Parathyroid adenoma (tissue), 2 donors: ENCODE measurements around the gene SLC30A1.

Source experiments
- H2AFZ ChIP-seq: fragments of 300-600 bp; sonication (generic); one replicate; pipeline ENCODE4 v1.7.0; 2017; ENCODE audit warnings: antibody characterized with exemption, mild to moderate bottlenecking
- H3K27ac ChIP-seq: fragments of 300-600 bp; sonication (generic); one replicate; pipeline ENCODE4 v1.7.0; 2017
- H3K27me3 ChIP-seq: fragments of 300-600 bp; sonication (generic); one replicate; pipeline ENCODE4 v1.7.0; 2017; ENCODE audit warnings: low read length; ENCODE audit not compliant: control insufficient read depth, insufficient read depth
- H3K36me3 ChIP-seq: fragments of 300-600 bp; sonication (generic); one replicate; pipeline ENCODE4 v1.7.0; 2017; ENCODE audit warnings: low read length; ENCODE audit not compliant: control insufficient read depth, insufficient read depth
- H3K4me1 ChIP-seq: fragments of 300-600 bp; sonication (generic); one replicate; pipeline ENCODE4 v1.7.0; 2017; ENCODE audit warnings: control low read depth
- H3K4me2 ChIP-seq: fragments of 300-600 bp; sonication (generic); one replicate; pipeline ENCODE4 v1.7.0; 2017; ENCODE audit warnings: low read length
- H3K4me3 ChIP-seq: fragments of 300-600 bp; sonication (generic); one replicate; pipeline ENCODE4 v1.7.0; 2017; ENCODE audit warnings: low read depth, low read length
- H3K79me2 ChIP-seq: fragments of 300-600 bp; sonication (generic); one replicate; pipeline ENCODE4 v1.7.0; 2017; ENCODE audit warnings: control low read depth
- H3K9ac ChIP-seq: fragments of 300-600 bp; sonication (generic); one replicate; pipeline ENCODE4 v1.7.0; 2017; ENCODE audit warnings: mild to moderate bottlenecking
- H3K9me3 ChIP-seq: fragments of 300-600 bp; sonication (generic); one replicate; pipeline ENCODE4 v1.7.0; 2017; ENCODE audit warnings: low read length; ENCODE audit not compliant: control insufficient read depth
- TF ChIP-seq, protein P1 (sequence below): fragments of 300-600 bp; sonication (generic); IDR thresholded peaks from one replicate; pipeline ENCODE4 v1.7.0; 2017; ENCODE audit warnings: antibody characterized with exemption, mild to moderate bottlenecking
- donor health status: primary hyperparathyroidism.

Gene SLC30A1

DNA sequence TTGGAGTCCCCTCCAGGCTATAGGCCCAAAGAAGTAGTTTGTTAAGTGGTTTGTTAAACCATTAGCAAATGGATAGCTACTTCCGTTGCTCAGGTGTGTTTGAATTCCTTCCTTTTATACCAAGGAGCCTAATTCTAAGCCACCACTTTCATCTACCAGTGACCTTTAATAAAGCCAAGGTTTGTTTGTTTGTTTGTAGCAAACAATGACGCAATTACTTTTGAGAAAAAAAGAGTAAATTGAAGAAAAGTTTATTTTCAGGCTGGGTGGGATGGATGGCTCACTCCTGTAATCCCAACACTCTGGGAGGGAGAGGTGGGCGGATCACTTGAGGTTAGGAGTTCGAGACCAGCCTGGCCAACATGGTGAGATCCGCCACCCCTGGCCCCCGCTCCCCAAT is 56.2 kb downstream of the SLC30A1 start:
- TF ChIP-seq, protein P1, sequence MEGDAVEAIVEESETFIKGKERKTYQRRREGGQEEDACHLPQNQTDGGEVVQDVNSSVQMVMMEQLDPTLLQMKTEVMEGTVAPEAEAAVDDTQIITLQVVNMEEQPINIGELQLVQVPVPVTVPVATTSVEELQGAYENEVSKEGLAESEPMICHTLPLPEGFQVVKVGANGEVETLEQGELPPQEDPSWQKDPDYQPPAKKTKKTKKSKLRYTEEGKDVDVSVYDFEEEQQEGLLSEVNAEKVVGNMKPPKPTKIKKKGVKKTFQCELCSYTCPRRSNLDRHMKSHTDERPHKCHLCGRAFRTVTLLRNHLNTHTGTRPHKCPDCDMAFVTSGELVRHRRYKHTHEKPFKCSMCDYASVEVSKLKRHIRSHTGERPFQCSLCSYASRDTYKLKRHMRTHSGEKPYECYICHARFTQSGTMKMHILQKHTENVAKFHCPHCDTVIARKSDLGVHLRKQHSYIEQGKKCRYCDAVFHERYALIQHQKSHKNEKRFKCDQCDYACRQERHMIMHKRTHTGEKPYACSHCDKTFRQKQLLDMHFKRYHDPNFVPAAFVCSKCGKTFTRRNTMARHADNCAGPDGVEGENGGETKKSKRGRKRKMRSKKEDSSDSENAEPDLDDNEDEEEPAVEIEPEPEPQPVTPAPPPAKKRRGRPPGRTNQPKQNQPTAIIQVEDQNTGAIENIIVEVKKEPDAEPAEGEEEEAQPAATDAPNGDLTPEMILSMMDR = no peak
- no peaks in the 10 kb centered on the region for H3K79me2 ChIP-seq
- H3K9ac ChIP-seq = no peak overlapping the region
- no peak overlapping the region for H3K4me2 ChIP-seq
- no peaks in the 10 kb centered on the region for H3K4me1 ChIP-seq
- H3K4me3 ChIP-seq = no peak overlapping the region
- H3K27me3 ChIP-seq = no peaks in the 10 kb centered on the region
- no peaks in the 10 kb centered on the region for H3K36me3 ChIP-seq
- H3K9me3 ChIP-seq = no peaks in the 10 kb centered on the region
- no peak overlapping the region for H3K27ac ChIP-seq
- H2AFZ ChIP-seq = no peak overlapping the region
